Measurements from ENCODE around the gene B4GALT6.

- TF ChIP-seq RAD21 (IDR thresholded peaks at IDR 0.05; ENCODE audit: insufficient read depth, low read depth, low read length), result no peak
- TF ChIP-seq MTA2 (IDR thresholded peaks at IDR 0.05; ENCODE audit: low read depth), result no peak
- no peak for TF ChIP-seq SPI1 (IDR thresholded peaks at IDR 0.05; ENCODE audit: borderline replicate concordance, insufficient read depth, low read depth, low read length)
Measured at GRCh38 chr18:31721601-31722000, 37.2 kb upstream of the B4GALT6 start.
